MCF 10A (cell line): ENCODE measurements around the gene SRGAP2B. TPM values are rescaled to one million over a fixed set of nuclear protein-coding genes. Genes with fewer than 3 reads are reported as not detected.
"Not testable (repeated sequence)": the region's sequence is repeated elsewhere in the genome, so short reads cannot be mapped to it uniquely, and the experiment has no call there.

Experiments used
- BruUV-seq: library from RNA; stranded (reverse); fragments of 400-500 nt; replicated peaks from 2 replicates; lab custom pipeline; 2021; lab: Mats Ljungman, UMichigan
- CTCF ChIA-PET: fragments of 300-600 bp; sonication (Branson Sonifier 250); formaldehyde crosslinking; extraction: SDS; loops from one replicate; lab custom pipeline; 2021; ENCODE audit warnings: antibody characterized with exemption, inconsistent platforms; lab: Yijun Ruan, JAX
- POLR2A ChIA-PET: fragments of 300-600, 350-650 bp; sonication (Branson Sonifier 250); formaldehyde crosslinking; extraction: SDS; loops from one replicate; lab custom pipeline; 2020; ENCODE audit warnings: antibody characterized with exemption, inconsistent platforms; lab: Yijun Ruan, JAX
- DNase-seq: peaks from one replicate; pipeline ENCODE4 v3.0.0-alpha.2; 2018; ENCODE audit not compliant: unreplicated experiment
- H3K27ac Mint-ChIP-seq: one replicate; pipeline ENCODE4 v1.8.0; 2022; ENCODE audit warnings: mild to moderate bottlenecking, low read depth, mixed read lengths; ENCODE audit not compliant: unreplicated experiment
- H3K27me3 Mint-ChIP-seq: one replicate; pipeline ENCODE4 v1.8.0; 2022; ENCODE audit warnings: mixed read lengths; ENCODE audit not compliant: insufficient read depth, unreplicated experiment
- H3K36me3 Mint-ChIP-seq: one replicate; pipeline ENCODE4 v1.8.0; 2022; ENCODE audit warnings: mild to moderate bottlenecking, moderate library complexity, mixed read lengths; ENCODE audit not compliant: insufficient read depth, unreplicated experiment
- H3K4me1 Mint-ChIP-seq: one replicate; pipeline ENCODE4 v1.8.0; 2022; ENCODE audit warnings: mixed read lengths; ENCODE audit not compliant: insufficient read depth, unreplicated experiment
- H3K4me3 Mint-ChIP-seq: one replicate; pipeline ENCODE4 v1.8.0; 2022; ENCODE audit warnings: mild to moderate bottlenecking, moderate library complexity, mixed read lengths; ENCODE audit not compliant: unreplicated experiment
- H3K9me3 Mint-ChIP-seq: one replicate; pipeline ENCODE4 v1.8.0; 2022; ENCODE audit warnings: mixed read lengths; ENCODE audit not compliant: unreplicated experiment
- intact Hi-C: fragments of 100-400 bp; cut with micrococcal nuclease; formaldehyde crosslinking; loops from 2 replicates; pipeline ENCODE4 v1.14.1; 2022
- total RNA-seq: library from RNA; stranded (reverse); gene quantifications from 2 replicates; pipeline ENCODE4 v1.2.3, GENCODE V29; 2022

Gene SRGAP2B
- total RNA-seq, 1 experiment from 2014 or later = 50.8 TPM

- CTCF ChIA-PET, H3K4me3 Mint-ChIP-seq, DNase-seq: not testable (repeated sequence)
These were observed 27.9 kb upstream of the SRGAP2B start for GRCh38 chr1:145123062-145123395.

GRCh38 chr1:145122344-145123061 lies 27.4 kb upstream of the SRGAP2B start:
- not testable (repeated sequence) for H3K4me1 Mint-ChIP-seq, BruUV-seq

More at GRCh38 chr1:145123062-145123395, 27.9 kb upstream of the SRGAP2B start:
- POLR2A ChIA-PET, BruUV-seq, H3K27ac Mint-ChIP-seq, H3K27me3 Mint-ChIP-seq, H3K36me3 Mint-ChIP-seq, H3K9me3 Mint-ChIP-seq, intact Hi-C loops, H3K4me1 Mint-ChIP-seq: not testable (repeated sequence)

GRCh38 chr1:145119842-145120241 lies 24.7 kb upstream of the SRGAP2B start:
- CTCF ChIA-PET, POLR2A ChIA-PET, H3K4me3 Mint-ChIP-seq, intact Hi-C loops, H3K27ac Mint-ChIP-seq, H3K36me3 Mint-ChIP-seq, H3K4me1 Mint-ChIP-seq, BruUV-seq, DNase-seq, H3K9me3 Mint-ChIP-seq, H3K27me3 Mint-ChIP-seq: not testable (repeated sequence)

More at GRCh38 chr1:145122344-145123061, 27.4 kb upstream of the SRGAP2B start:
- POLR2A ChIA-PET, CTCF ChIA-PET, H3K9me3 Mint-ChIP-seq, H3K27me3 Mint-ChIP-seq, H3K4me3 Mint-ChIP-seq, H3K36me3 Mint-ChIP-seq, H3K27ac Mint-ChIP-seq, intact Hi-C loops, DNase-seq: not testable (repeated sequence)

GRCh38 chr1:145115587-145116493 lies 20.7 kb upstream of the SRGAP2B start:
- H3K9me3 Mint-ChIP-seq, H3K4me3 Mint-ChIP-seq, DNase-seq, H3K27ac Mint-ChIP-seq, BruUV-seq, H3K27me3 Mint-ChIP-seq, H3K36me3 Mint-ChIP-seq, CTCF ChIA-PET, POLR2A ChIA-PET, intact Hi-C loops, H3K4me1 Mint-ChIP-seq: not testable (repeated sequence)

GRCh38 chr1:145114560-145115057 lies 19.5 kb upstream of the SRGAP2B start:
- H3K27ac Mint-ChIP-seq, CTCF ChIA-PET, H3K27me3 Mint-ChIP-seq, H3K4me3 Mint-ChIP-seq, DNase-seq, H3K36me3 Mint-ChIP-seq, H3K9me3 Mint-ChIP-seq, BruUV-seq, H3K4me1 Mint-ChIP-seq, intact Hi-C loops, POLR2A ChIA-PET: not testable (repeated sequence)

GRCh38 chr1:145112703-145113102 lies 17.6 kb upstream of the SRGAP2B start:
- DNase-seq, H3K27ac Mint-ChIP-seq, BruUV-seq, H3K27me3 Mint-ChIP-seq, H3K9me3 Mint-ChIP-seq, intact Hi-C loops, H3K4me3 Mint-ChIP-seq, H3K36me3 Mint-ChIP-seq, POLR2A ChIA-PET, CTCF ChIA-PET, H3K4me1 Mint-ChIP-seq: not testable (repeated sequence)

GRCh38 chr1:145111674-145112073 lies 16.5 kb upstream of the SRGAP2B start:
- H3K4me1 Mint-ChIP-seq, BruUV-seq, H3K4me3 Mint-ChIP-seq, intact Hi-C loops, DNase-seq, CTCF ChIA-PET, H3K9me3 Mint-ChIP-seq, H3K36me3 Mint-ChIP-seq, H3K27me3 Mint-ChIP-seq, POLR2A ChIA-PET, H3K27ac Mint-ChIP-seq: not testable (repeated sequence)

- H3K27ac Mint-ChIP-seq, POLR2A ChIA-PET, intact Hi-C loops, DNase-seq, H3K36me3 Mint-ChIP-seq, H3K9me3 Mint-ChIP-seq, H3K27me3 Mint-ChIP-seq, H3K4me3 Mint-ChIP-seq, CTCF ChIA-PET, BruUV-seq, H3K4me1 Mint-ChIP-seq: not testable (repeated sequence)
These were observed 8.2 kb upstream of the SRGAP2B start for GRCh38 chr1:145103294-145103693.

GRCh38 chr1:145101725-145102124 lies 6.6 kb upstream of the SRGAP2B start:
- H3K9me3 Mint-ChIP-seq, H3K27ac Mint-ChIP-seq, H3K4me1 Mint-ChIP-seq, BruUV-seq, H3K27me3 Mint-ChIP-seq, intact Hi-C loops, H3K4me3 Mint-ChIP-seq, H3K36me3 Mint-ChIP-seq, DNase-seq, CTCF ChIA-PET, POLR2A ChIA-PET: not testable (repeated sequence)
